ENCODE data around the gene RRAS2. TPM values are rescaled to one million over a fixed set of nuclear protein-coding genes. Genes with fewer than 3 reads are reported as not detected.

Gene RRAS2
- total and polyA plus RNA-seq, 10 of the 15 experiments (the other 5 are each of a cell fraction or from before 2014, with no cell fraction given): 26.9 to 72.4 (median 45.4) TPM

DNA sequence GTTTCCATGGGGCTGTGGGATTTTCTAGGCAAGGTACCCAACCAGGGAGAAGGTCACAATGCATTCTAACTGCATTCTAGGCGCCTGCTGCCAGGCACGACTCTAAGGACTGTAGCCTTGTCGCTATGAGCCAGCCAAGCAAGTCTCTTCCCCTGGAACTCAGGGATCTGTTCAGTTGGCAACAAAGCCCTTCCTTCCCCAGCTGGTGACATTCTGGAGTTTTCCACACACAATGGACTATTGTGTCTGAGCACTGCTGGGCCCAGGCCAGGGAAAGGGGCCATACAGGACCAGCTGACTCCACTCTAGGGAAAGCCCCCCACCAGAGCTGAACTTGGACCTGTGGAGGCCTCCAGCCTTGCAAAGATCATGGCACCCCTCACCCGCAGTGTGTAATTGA, 116.8 kb downstream of the RRAS2 start:
- in situ Hi-C loops (cut with MboI): no loop called here
- Histone ChIP-seq H3K36me3 (ENCODE audit: control insufficient read depth in 2 of 2, insufficient read depth in 2 of 2, low read length in 1 of 2) (no peaks in the 10 kb centered on the region), H3K4me1 (ENCODE audit: control insufficient read depth, insufficient read depth, low read length) (peaks cover 9% of the 10 kb centered on the region), H3K9me3 (replicated peaks; ENCODE audit: control insufficient read depth, insufficient read depth, low read length) (no peaks in the 10 kb centered on the region), H3K79me2 (ENCODE audit: control insufficient read depth, insufficient read depth, low read length) (no peaks in the 10 kb centered on the region), H3K27ac (ENCODE audit: control insufficient read depth, insufficient read depth) (no peak overlapping the region), H3K4me3 (no peak overlapping the region), H3K9ac (ENCODE audit: control insufficient read depth, insufficient read depth, low read length) (no peak overlapping the region), H3K4me2 (ENCODE audit: control insufficient read depth, insufficient read depth) (no peak overlapping the region), H4K20me1 (ENCODE audit: control insufficient read depth, insufficient read depth) (no peaks in the 10 kb centered on the region), H3K27me3 (replicated peaks in 1 of 2; ENCODE audit: control insufficient read depth in 2 of 2, insufficient read depth in 2 of 2, low read length in 1 of 2) (no peaks in the 10 kb centered on the region), H2AFZ (ENCODE audit: control insufficient read depth, low read depth, low read length) (no peak overlapping the region)
- TF ChIP-seq ZBTB11 (CRISPR knock-in tag; IDR thresholded peaks at IDR 0.05) (no peak), RB1 (IDR thresholded peaks at IDR 0.05; ENCODE audit: borderline replicate concordance) (no peak), BCL11A (IDR thresholded peaks at IDR 0.05; ENCODE audit: low read depth, low read length) (no peak), SIN3A (IDR thresholded peaks at IDR 0.05; ENCODE audit: low read depth, low read length) (no peak), ZZZ3 (IDR thresholded peaks at IDR 0.05; ENCODE audit: control insufficient read depth, insufficient read length, low read depth) (no peak), MYB (IDR thresholded peaks at IDR 0.05; ENCODE audit: borderline replicate concordance, low read depth, low read length) (no peak)
- ChIA-PET POLR2A (no interaction called here), RAD21 (ENCODE audit: unreplicated experiment) (no interaction called here), CTCF (no interaction called here), SMC1A (ENCODE audit: uncharacterized antibody, unreplicated experiment) (no interaction called here)
- 27% methylated on average over 4 of the region's 4 CpGs for WGBS (ENCODE audit: insufficient coverage, insufficient replicate concordance, low lambda C conversion rate, missing lambda C conversion rate)
- DNase-seq (ENCODE audit: low read depth, low spot score) (no peak), FAIRE-seq (no peak), ATAC-seq (no peak)
- intact Hi-C loops (cut with micrococcal nuclease; ENCODE audit: unreplicated experiment): loop anchor here (10.0 kb wide), 1 partner anchor 757 kb away; no protein-coding TSS in a partner anchor
- no TSS peak for BruUV-seq (replicated peaks)
